ENCODE measurements around the gene TTLL5. TPM values are rescaled to one million over a fixed set of nuclear protein-coding genes. Genes with fewer than 3 reads are reported as not detected.

TTLL5 gene
- total and polyA plus RNA-seq, 2 of the 4 experiments (the other 2 are of a cell fraction) = 11.9 to 16.7 TPM

- H4K8ac ChIP-seq (ENCODE audit: low read depth in 2 of 2, low read length in 2 of 2) = no peak overlapping the region
- no peaks in the 10 kb centered on the region for H3K27me3 ChIP-seq (ENCODE audit: control insufficient read depth, insufficient read depth, low read length)
- H2AK5ac ChIP-seq (ENCODE audit: low read depth, low read length) = no peak overlapping the region
- ATAC-seq (ENCODE audit: low read depth) = peak; percentile 79
- DNase-seq = peak; percentile 97
- no peaks in the 10 kb centered on the region for H3K36me3 ChIP-seq (ENCODE audit: control insufficient read depth, insufficient read depth, low read length)
- H3K9me3 ChIP-seq (ENCODE audit: control insufficient read depth, insufficient read depth, low read length) = no peaks in the 10 kb centered on the region
- no peak overlapping the region for H2AFZ ChIP-seq (replicated peaks; ENCODE audit: low read length, poor library complexity)
- no peak overlapping the region for H4K91ac ChIP-seq (ENCODE audit: insufficient read depth, low read depth, low read length)
- in situ Hi-C loops (cut with MboI; ENCODE audit: low sequenced_read_pairs) (no loop called here), intact Hi-C loops (cut with micrococcal nuclease) (loop anchor here (1.0 to 2.0 kb wide), 2 partner anchors 8 to 14 kb away; no protein-coding TSS in a partner anchor), dilution Hi-C loops (cut with HindIII; ENCODE audit: low sequenced_read_pairs, unreplicated experiment) (no loop called here)
- H2BK120ac ChIP-seq (ENCODE audit: low read depth, low read length) = no peak overlapping the region
- 0 out of 4 replicates have a peak, but pooled peaks cover 0 to 3% of the 10 kb centered on the region in 2 experiments for H3K79me1 ChIP-seq (ENCODE audit: low read depth in 1 of 2, low read length in 2 of 2)
- H3K27ac ChIP-seq (ENCODE audit: insufficient read depth, low read length) = 0 out of 2 replicates have a peak overlapping the region, but pooled peaks have one; percentile 12
- H2AK9ac ChIP-seq (replicated peaks; ENCODE audit: low read depth, low read length, poor library complexity) = no peak overlapping the region
- no peak overlapping the region for H3K56ac ChIP-seq (ENCODE audit: extremely low read depth, insufficient read depth, low read length)
- H3K23ac ChIP-seq (ENCODE audit: low read depth, low read length) = peak overlapping the region; percentile 44; the same call in 1 of the 2 replicates
- ChIA-PET CTCF (interaction anchor here (0.9 kb wide), 1 partner anchor 26 kb away, joined by 4 read pairs; no protein-coding TSS in a partner anchor), POLR2A (ENCODE audit: unreplicated experiment) (no interaction called here)
- TF ChIP-seq RFX5 (IDR thresholded peaks at IDR 0.05; ENCODE audit: low read depth, low read length) (no peak), ELK1 (IDR thresholded peaks at IDR 0.05; ENCODE audit: borderline replicate concordance, low read depth, low read length) (no peak), FOS (IDR thresholded peaks at IDR 0.05; ENCODE audit: low read depth, low read length) (peak; percentile 98), MAFK (IDR thresholded peaks at IDR 0.05; ENCODE audit: low read depth, low read length) (0 out of 2 replicates have a peak, but pooled peaks have one; percentile 4), CHD1 (IDR thresholded peaks at IDR 0.05; ENCODE audit: low read depth, low read length) (no peak), BHLHE40 (IDR thresholded peaks at IDR 0.05; ENCODE audit: low read depth, low read length) (no peak; the same call in 1 of the 2 replicates), MAZ (IDR thresholded peaks at IDR 0.05; ENCODE audit: borderline replicate concordance, low read depth, low read length) (no peak), CEBPB (IDR thresholded peaks at IDR 0.05; ENCODE audit: low read depth, low read length) (peak; percentile 84), SMC3 (IDR thresholded peaks at IDR 0.05; ENCODE audit: low read depth, low read length) (0 out of 2 replicates have a peak, but pooled peaks have one; percentile 8)
- H2BK20ac ChIP-seq (ENCODE audit: low read depth, low read length) = peak overlapping the region; percentile 59; the same call in 1 of the 2 replicates
- peak overlapping the region; percentile 80 for H2BK5ac ChIP-seq (ENCODE audit: low read depth, low read length, poor library complexity, severe bottlenecking)
- H3K4me1 ChIP-seq (ENCODE audit: control insufficient read depth, insufficient read depth, low read length) = peaks cover 21% of the 10 kb centered on the region
- no TSS peak for BruUV-seq (replicated peaks)
- H3K4me3 ChIP-seq (ENCODE audit: insufficient read depth, low read depth, low read length) = no peak overlapping the region
- no CpG with 5 or more reads among the region's 3 CpGs for WGBS, 2 experiments (ENCODE audit: extremely low coverage in 2 of 2, insufficient read length in 1 of 2)
- H3K4ac ChIP-seq (ENCODE audit: low read depth, low read length) = no peak overlapping the region
- no peak overlapping the region; the same call in 1 of the 2 replicates for H3K18ac ChIP-seq (ENCODE audit: low read depth, low read length)
- no peaks in the 10 kb centered on the region for H4K20me1 ChIP-seq (ENCODE audit: insufficient read depth, low read length)
- no peak overlapping the region for H3K9ac ChIP-seq (ENCODE audit: low read depth, low read length)
- H3K14ac ChIP-seq (replicated peaks; ENCODE audit: low read depth, low read length) = no peak overlapping the region
- 0 out of 2 replicates have a peak overlapping the region, but pooled peaks have one; percentile 69 for H4K5ac ChIP-seq (ENCODE audit: low read depth, low read length)
- peak overlapping the region; percentile 77; the same call in 1 of the 2 replicates for H3K4me2 ChIP-seq (ENCODE audit: low read depth, low read length)
- H2BK15ac ChIP-seq (ENCODE audit: low read depth, low read length) = peak overlapping the region; percentile 51; the same call in 1 of the 3 replicates
- peaks cover 12% of the 10 kb centered on the region for H3K9me1 ChIP-seq (ENCODE audit: insufficient read depth, low read length)
Observed at GRCh38 chr14:75879031-75879430, 218.0 kb downstream of the TTLL5 start.
